ENCODE results near the gene MPP3.

- TF ChIP-seq CTCF (IDR thresholded peaks at IDR 0.05): no peak
- no peak for TF ChIP-seq EZH2 (IDR thresholded peaks at IDR 0.05)
- no peak for TF ChIP-seq EZH2phosphoT487 (IDR thresholded peaks at IDR 0.05)
Measured at GRCh38 chr17:43814026-43814425, 18.9 kb downstream of the MPP3 start.

Measured in neural progenitor cell (in vitro differentiated cells).